ENCODE results near the gene MYO7B. TPM values are rescaled to one million over a fixed set of nuclear protein-coding genes. Genes with fewer than 3 reads are reported as not detected.

Gene MYO7B
- total and polyA plus RNA-seq, 2 donors (not counting 1 experiment from before 2014, with no cell fraction given): 5.0 to 68.2 TPM

GRCh38 chr2:127593228-127594115 is 58.0 kb downstream of the MYO7B start:
- Histone ChIP-seq H3K27ac (ENCODE audit: low read length in 2 of 2) (no peak overlapping the region), H2AFZ (ENCODE audit: insufficient read depth, low read depth, low read length, poor library complexity, severe bottlenecking) (no peak overlapping the region), H3K27me3 (replicated peaks in 1 of 4; ENCODE audit: control extremely low read depth in 1 of 4, control insufficient read depth in 3 of 4, insufficient read depth in 4 of 4, low read length in 3 of 4) (no peaks in the 10 kb centered on the region), H3K79me2 (ENCODE audit: control insufficient read depth, insufficient read depth, low read length) (no peaks in the 10 kb centered on the region), H3K4me2 (replicated peaks; ENCODE audit: low read depth, low read length, poor library complexity, severe bottlenecking) (no peak overlapping the region), H3K9ac (ENCODE audit: low read length) (no peak overlapping the region), H3K9me3 (ENCODE audit: control extremely low read depth in 1 of 3, control insufficient read depth in 2 of 3, insufficient read depth in 1 of 3, low read length in 2 of 3) (peaks cover 0 to 2% (median 0%) of the 10 kb centered on the region in 3 donors), H4K20me1 (ENCODE audit: control insufficient read depth, insufficient read depth, low read length, poor library complexity, severe bottlenecking) (no peaks in the 10 kb centered on the region), H3K4me1 (ENCODE audit: control insufficient read depth in 2 of 2, insufficient read depth in 2 of 2, low read length in 2 of 2) (peaks cover 10 to 18% of the 10 kb centered on the region in 2 donors), H3K4me3 (ENCODE audit: control extremely low read depth in 1 of 5, extremely low read depth in 1 of 5, insufficient read depth in 1 of 5, low read depth in 2 of 5, low read length in 4 of 5) (no peak overlapping the region), H3K36me3 (replicated peaks in 1 of 2; ENCODE audit: control extremely low read depth in 1 of 2, control insufficient read depth in 1 of 2, extremely low read depth in 1 of 2, insufficient read depth in 2 of 2, low read length in 1 of 2) (no peaks in the 10 kb centered on the region)
- no peak overlapping the region for H3K4me3 Mint-ChIP-seq
- WGBS (ENCODE audit: insufficient coverage): 89% methylated on average over 22 of the region's 27 CpGs
- POLR2A ChIA-PET: interaction anchor here (0.7 to 1.4 kb wide), 3 partner anchors 47 to 132 kb away, joined by 3 to 5 read pairs (median 4); no protein-coding TSS in a partner anchor
- H3K9me3 Mint-ChIP-seq (ENCODE audit: insufficient read depth): no peaks in the 10 kb centered on the region
- CTCF ChIA-PET: interaction anchor here (0.6 to 7.2 kb wide), 7 partner anchors 18 to 218 kb away, joined by 3 to 553 read pairs (median 4); partner anchors contain the start of genes GPR17 and IWS1
- H3K27ac Mint-ChIP-seq: no peak overlapping the region
- H3K4me1 Mint-ChIP-seq: peaks cover 28% of the 10 kb centered on the region
- no peak for DNase-seq
- intact Hi-C loops (cut with micrococcal nuclease): no loop called here
- no peak for ATAC-seq (ENCODE audit: low read depth)
- TF ChIP-seq CTCF (IDR thresholded peaks at IDR 0.05) (no peak), EZH2 (IDR thresholded peaks at IDR 0.05; ENCODE audit: borderline replicate concordance, insufficient read depth, low read depth, low read length, poor library complexity, severe bottlenecking) (no peak)
- H3K27me3 Mint-ChIP-seq: no peaks in the 10 kb centered on the region

All from B cell (primary cell).